WTC11 (cell line): Measurements from ENCODE around the gene VEPH1.

Experiments
- ATF3 ChIP-seq: sonication (generic); formaldehyde crosslinking; conservative IDR thresholded peaks from 2 replicates; pipeline ENCODE4 v1.8.1; 2022; ENCODE audit warnings: mild to moderate bottlenecking, missing genetic modification reagents
- CTCF ChIP-seq: fragments of 200-600 bp; IDR thresholded peaks from 2 replicates; pipeline ENCODE4 v1.8.0; 2022; ENCODE audit warnings: antibody characterized with exemption
- E2F4 ChIP-seq: sonication (generic); formaldehyde crosslinking; IDR thresholded peaks from 2 replicates; pipeline ENCODE4 v1.8.1; 2022; ENCODE audit warnings: low read depth, mild to moderate bottlenecking, moderate library complexity, missing genetic modification reagents, borderline replicate concordance
- ESRRA ChIP-seq: sonication (generic); formaldehyde crosslinking; IDR thresholded peaks from 2 replicates; pipeline ENCODE4 v1.8.1; 2022; ENCODE audit warnings: mild to moderate bottlenecking, missing genetic modification reagents, borderline replicate concordance
- ETV6 ChIP-seq: sonication (generic); formaldehyde crosslinking; IDR thresholded peaks from 2 replicates; pipeline ENCODE4 v1.8.1; 2022; ENCODE audit warnings: mild to moderate bottlenecking, missing genetic modification reagents
- GABPB1 ChIP-seq: sonication (generic); formaldehyde crosslinking; IDR thresholded peaks from 2 replicates; pipeline ENCODE4 v1.8.1; 2023; ENCODE audit warnings: mild to moderate bottlenecking, missing genetic modification reagents
- NFYB ChIP-seq: sonication (generic); formaldehyde crosslinking; conservative IDR thresholded peaks from 2 replicates; pipeline ENCODE4 v1.8.0; 2022; ENCODE audit warnings: low read depth, missing genetic modification reagents
- PREB ChIP-seq: sonication (generic); formaldehyde crosslinking; IDR thresholded peaks from 2 replicates; pipeline ENCODE4 v1.8.1; 2022; ENCODE audit warnings: mild to moderate bottlenecking, missing genetic modification reagents, moderate library complexity, borderline replicate concordance
- ZNF121 ChIP-seq: sonication (generic); formaldehyde crosslinking; IDR thresholded peaks from 2 replicates; pipeline ENCODE4 v1.8.0; 2023; ENCODE audit warnings: missing genetic modification reagents
- TF ChIP-seq, protein P1 (sequence below): sonication (generic); formaldehyde crosslinking; IDR thresholded peaks from 2 replicates; pipeline ENCODE4 v1.8.0; 2022; ENCODE audit warnings: mild to moderate bottlenecking, missing genetic modification reagents
- TF ChIP-seq, protein P2 (sequence below): sonication (generic); formaldehyde crosslinking; conservative IDR thresholded peaks from 2 replicates; pipeline ENCODE4 v1.8.1; 2023; ENCODE audit warnings: mild to moderate bottlenecking, low read depth, missing genetic modification reagents, moderate library complexity
- TF ChIP-seq, protein P3 (sequence below): sonication (generic); formaldehyde crosslinking; IDR thresholded peaks from 2 replicates; pipeline ENCODE4 v1.8.1; 2022; ENCODE audit warnings: missing genetic modification reagents, borderline replicate concordance
- TF ChIP-seq, protein P4 (sequence below): sonication (generic); formaldehyde crosslinking; IDR thresholded peaks from 2 replicates; pipeline ENCODE4 v1.8.0; 2022; ENCODE audit warnings: mild to moderate bottlenecking, missing genetic modification reagents

- no peak for TF ChIP-seq CTCF
- TF ChIP-seq, protein P1, sequence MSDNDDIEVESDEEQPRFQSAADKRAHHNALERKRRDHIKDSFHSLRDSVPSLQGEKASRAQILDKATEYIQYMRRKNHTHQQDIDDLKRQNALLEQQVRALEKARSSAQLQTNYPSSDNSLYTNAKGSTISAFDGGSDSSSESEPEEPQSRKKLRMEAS (CRISPR knock-in tag): no peak
- TF ChIP-seq E2F4 (CRISPR knock-in tag): no peak
- TF ChIP-seq, protein P2, sequence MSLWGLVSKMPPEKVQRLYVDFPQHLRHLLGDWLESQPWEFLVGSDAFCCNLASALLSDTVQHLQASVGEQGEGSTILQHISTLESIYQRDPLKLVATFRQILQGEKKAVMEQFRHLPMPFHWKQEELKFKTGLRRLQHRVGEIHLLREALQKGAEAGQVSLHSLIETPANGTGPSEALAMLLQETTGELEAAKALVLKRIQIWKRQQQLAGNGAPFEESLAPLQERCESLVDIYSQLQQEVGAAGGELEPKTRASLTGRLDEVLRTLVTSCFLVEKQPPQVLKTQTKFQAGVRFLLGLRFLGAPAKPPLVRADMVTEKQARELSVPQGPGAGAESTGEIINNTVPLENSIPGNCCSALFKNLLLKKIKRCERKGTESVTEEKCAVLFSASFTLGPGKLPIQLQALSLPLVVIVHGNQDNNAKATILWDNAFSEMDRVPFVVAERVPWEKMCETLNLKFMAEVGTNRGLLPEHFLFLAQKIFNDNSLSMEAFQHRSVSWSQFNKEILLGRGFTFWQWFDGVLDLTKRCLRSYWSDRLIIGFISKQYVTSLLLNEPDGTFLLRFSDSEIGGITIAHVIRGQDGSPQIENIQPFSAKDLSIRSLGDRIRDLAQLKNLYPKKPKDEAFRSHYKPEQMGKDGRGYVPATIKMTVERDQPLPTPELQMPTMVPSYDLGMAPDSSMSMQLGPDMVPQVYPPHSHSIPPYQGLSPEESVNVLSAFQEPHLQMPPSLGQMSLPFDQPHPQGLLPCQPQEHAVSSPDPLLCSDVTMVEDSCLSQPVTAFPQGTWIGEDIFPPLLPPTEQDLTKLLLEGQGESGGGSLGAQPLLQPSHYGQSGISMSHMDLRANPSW (CRISPR knock-in tag): no peak
- TF ChIP-seq, protein P3, sequence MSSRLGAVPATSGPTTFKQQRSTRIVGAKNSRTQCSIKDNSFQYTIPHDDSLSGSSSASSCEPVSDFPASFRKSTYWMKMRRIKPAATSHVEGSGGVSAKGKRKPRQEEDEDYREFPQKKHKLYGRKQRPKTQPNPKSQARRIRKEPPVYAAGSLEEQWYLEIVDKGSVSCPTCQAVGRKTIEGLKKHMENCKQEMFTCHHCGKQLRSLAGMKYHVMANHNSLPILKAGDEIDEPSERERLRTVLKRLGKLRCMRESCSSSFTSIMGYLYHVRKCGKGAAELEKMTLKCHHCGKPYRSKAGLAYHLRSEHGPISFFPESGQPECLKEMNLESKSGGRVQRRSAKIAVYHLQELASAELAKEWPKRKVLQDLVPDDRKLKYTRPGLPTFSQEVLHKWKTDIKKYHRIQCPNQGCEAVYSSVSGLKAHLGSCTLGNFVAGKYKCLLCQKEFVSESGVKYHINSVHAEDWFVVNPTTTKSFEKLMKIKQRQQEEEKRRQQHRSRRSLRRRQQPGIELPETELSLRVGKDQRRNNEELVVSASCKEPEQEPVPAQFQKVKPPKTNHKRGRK (CRISPR knock-in tag): no peak
- no peak for TF ChIP-seq NFYB
- TF ChIP-seq ATF3 (CRISPR knock-in tag): no peak
- TF ChIP-seq PREB (CRISPR knock-in tag): no peak
- TF ChIP-seq, protein P4, sequence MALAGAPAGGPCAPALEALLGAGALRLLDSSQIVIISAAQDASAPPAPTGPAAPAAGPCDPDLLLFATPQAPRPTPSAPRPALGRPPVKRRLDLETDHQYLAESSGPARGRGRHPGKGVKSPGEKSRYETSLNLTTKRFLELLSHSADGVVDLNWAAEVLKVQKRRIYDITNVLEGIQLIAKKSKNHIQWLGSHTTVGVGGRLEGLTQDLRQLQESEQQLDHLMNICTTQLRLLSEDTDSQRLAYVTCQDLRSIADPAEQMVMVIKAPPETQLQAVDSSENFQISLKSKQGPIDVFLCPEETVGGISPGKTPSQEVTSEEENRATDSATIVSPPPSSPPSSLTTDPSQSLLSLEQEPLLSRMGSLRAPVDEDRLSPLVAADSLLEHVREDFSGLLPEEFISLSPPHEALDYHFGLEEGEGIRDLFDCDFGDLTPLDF: no peak
- no peak for TF ChIP-seq GABPB1 (CRISPR knock-in tag)
- no peak for TF ChIP-seq ETV6 (CRISPR knock-in tag)
- no peak for TF ChIP-seq ESRRA (CRISPR knock-in tag)
- TF ChIP-seq ZNF121 (CRISPR knock-in tag): no peak
Measured at GRCh38 chr3:157477441-157477840, 25.8 kb downstream of the VEPH1 start.
